ENCODE measurements around the gene RFLNA.

RFLNA gene

GRCh38 chr12:124361996-124362395 is 67.1 kb downstream of the RFLNA start:
- no peak for DNase-seq

GRCh38 chr12:124363353-124363965 is 68.6 kb downstream of the RFLNA start:
- no peak for DNase-seq

- no peak for DNase-seq
Measured at GRCh38 chr12:124364543-124364942, 69.7 kb downstream of the RFLNA start.
